Measurements from ENCODE around the gene TMEM185B.

Gene TMEM185B

DNA sequence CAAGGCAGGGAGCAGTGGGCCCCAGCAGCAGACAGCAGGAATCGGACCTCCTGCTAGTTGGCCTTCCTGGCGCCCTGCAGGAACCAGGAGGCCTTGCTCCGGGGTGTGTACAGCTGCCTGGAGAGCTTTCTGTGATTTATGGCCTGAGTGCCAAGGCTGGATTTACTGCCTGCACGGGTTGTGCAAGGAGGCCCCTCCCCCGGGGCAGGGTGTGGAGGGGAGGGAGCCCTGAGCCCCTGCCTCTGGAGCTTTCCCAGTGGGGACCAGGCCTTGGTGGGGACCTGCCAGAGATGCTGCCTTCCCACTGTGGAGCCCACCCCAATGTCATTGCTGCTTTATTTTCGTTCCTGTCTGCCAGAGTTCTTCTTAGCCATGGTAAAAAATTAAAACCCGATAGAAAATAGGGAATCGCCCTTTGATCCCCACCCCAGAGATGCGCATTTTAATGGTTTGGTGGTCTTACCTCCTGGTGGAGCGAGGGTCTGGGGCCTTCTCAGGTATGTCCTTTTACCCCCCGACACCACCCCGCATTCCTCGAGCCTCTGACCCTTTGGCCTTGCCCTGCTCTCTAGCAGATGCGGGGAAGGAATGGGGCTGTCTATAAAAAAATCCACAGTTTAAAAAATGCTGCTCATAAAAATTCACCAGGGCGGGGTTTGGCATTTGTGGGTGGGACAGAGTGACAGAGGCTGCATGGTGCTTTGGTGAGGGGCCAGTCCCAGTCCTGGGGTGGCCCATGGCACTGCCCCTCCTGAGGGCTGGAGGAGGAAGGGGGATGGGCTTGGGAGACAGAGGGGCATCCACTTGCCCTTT is 22.5 kb upstream of the TMEM185B start:
- H3K4me3 ChIP-seq (replicated peaks; ENCODE audit: insufficient read depth, low read length) = no peak overlapping the region
- DNase-seq (ENCODE audit: low read depth in 1 of 2, low spot score in 1 of 2) = no peak
- TF ChIP-seq GABPA (IDR thresholded peaks at IDR 0.05; ENCODE audit: low read depth) = no peak
- TF ChIP-seq, protein P1, sequence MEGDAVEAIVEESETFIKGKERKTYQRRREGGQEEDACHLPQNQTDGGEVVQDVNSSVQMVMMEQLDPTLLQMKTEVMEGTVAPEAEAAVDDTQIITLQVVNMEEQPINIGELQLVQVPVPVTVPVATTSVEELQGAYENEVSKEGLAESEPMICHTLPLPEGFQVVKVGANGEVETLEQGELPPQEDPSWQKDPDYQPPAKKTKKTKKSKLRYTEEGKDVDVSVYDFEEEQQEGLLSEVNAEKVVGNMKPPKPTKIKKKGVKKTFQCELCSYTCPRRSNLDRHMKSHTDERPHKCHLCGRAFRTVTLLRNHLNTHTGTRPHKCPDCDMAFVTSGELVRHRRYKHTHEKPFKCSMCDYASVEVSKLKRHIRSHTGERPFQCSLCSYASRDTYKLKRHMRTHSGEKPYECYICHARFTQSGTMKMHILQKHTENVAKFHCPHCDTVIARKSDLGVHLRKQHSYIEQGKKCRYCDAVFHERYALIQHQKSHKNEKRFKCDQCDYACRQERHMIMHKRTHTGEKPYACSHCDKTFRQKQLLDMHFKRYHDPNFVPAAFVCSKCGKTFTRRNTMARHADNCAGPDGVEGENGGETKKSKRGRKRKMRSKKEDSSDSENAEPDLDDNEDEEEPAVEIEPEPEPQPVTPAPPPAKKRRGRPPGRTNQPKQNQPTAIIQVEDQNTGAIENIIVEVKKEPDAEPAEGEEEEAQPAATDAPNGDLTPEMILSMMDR (IDR thresholded peaks at IDR 0.05; ENCODE audit: insufficient read depth, low read length) = no peak
- no peak for TF ChIP-seq SPI1 (IDR thresholded peaks at IDR 0.05; ENCODE audit: borderline replicate concordance, low read depth)
- no peak for TF ChIP-seq POLR2AphosphoS5 (IDR thresholded peaks at IDR 0.05; ENCODE audit: low read depth)
- TF ChIP-seq, protein P2, sequence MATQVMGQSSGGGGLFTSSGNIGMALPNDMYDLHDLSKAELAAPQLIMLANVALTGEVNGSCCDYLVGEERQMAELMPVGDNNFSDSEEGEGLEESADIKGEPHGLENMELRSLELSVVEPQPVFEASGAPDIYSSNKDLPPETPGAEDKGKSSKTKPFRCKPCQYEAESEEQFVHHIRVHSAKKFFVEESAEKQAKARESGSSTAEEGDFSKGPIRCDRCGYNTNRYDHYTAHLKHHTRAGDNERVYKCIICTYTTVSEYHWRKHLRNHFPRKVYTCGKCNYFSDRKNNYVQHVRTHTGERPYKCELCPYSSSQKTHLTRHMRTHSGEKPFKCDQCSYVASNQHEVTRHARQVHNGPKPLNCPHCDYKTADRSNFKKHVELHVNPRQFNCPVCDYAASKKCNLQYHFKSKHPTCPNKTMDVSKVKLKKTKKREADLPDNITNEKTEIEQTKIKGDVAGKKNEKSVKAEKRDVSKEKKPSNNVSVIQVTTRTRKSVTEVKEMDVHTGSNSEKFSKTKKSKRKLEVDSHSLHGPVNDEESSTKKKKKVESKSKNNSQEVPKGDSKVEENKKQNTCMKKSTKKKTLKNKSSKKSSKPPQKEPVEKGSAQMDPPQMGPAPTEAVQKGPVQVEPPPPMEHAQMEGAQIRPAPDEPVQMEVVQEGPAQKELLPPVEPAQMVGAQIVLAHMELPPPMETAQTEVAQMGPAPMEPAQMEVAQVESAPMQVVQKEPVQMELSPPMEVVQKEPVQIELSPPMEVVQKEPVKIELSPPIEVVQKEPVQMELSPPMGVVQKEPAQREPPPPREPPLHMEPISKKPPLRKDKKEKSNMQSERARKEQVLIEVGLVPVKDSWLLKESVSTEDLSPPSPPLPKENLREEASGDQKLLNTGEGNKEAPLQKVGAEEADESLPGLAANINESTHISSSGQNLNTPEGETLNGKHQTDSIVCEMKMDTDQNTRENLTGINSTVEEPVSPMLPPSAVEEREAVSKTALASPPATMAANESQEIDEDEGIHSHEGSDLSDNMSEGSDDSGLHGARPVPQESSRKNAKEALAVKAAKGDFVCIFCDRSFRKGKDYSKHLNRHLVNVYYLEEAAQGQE (IDR thresholded peaks at IDR 0.05; ENCODE audit: insufficient replicate concordance, low read depth) = no peak
- H3K27me3 ChIP-seq (ENCODE audit: insufficient read depth, poor library complexity, severe bottlenecking) = no peaks in the 10 kb centered on the region
- H3K27ac ChIP-seq (replicated peaks) = no peak overlapping the region

GRCh38 chr2:120244656-120245519 is 21.7 kb upstream of the TMEM185B start:
- no peak for DNase-seq (ENCODE audit: low read depth in 1 of 2, low spot score in 1 of 2)
- Histone ChIP-seq H3K27ac (replicated peaks) (no peak overlapping the region), H3K4me3 (replicated peaks; ENCODE audit: insufficient read depth, low read length) (no peak overlapping the region), H3K27me3 (ENCODE audit: insufficient read depth, poor library complexity, severe bottlenecking) (no peaks in the 10 kb centered on the region)
- TF ChIP-seq, protein P1 (IDR thresholded peaks at IDR 0.05; ENCODE audit: insufficient read depth, low read length) = no peak
- TF ChIP-seq, protein P2 (IDR thresholded peaks at IDR 0.05; ENCODE audit: insufficient replicate concordance, low read depth) = no peak
- TF ChIP-seq POLR2AphosphoS5 (IDR thresholded peaks at IDR 0.05; ENCODE audit: low read depth) (no peak), SPI1 (IDR thresholded peaks at IDR 0.05; ENCODE audit: borderline replicate concordance, low read depth) (no peak), GABPA (IDR thresholded peaks at IDR 0.05; ENCODE audit: low read depth) (no peak)

DNA sequence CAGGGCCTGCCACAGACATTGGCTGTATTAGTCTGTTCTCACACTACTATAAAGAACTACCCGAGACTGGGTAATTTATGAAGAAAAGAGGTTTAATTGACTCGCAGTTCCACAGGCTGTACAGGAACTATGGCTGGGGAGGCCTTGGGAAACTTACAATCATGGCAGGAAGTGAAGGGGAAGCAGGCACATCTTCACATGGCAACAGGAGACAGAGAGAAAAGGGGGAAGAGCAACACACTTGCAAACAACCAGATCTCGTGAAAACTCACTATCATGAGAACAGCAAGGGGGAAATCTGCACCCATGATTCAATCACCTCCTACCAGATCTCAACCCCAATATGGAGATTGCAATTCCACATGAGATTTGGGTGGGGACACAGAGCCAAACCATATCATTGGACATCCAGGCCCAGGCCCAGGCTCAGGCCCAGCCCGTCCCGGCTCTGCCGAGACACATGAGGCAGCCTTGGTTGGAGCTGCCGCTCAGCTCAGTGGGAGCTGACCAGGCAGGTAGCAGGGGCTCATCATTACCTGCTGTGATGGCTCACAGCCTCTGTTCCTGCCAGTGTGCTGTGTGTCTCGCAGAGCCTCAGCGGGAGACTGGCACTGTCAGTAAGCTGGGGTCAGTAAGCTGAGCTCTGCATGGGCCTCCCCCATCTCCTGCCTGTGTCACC is 20.8 kb upstream of the TMEM185B start:
- no peak for DNase-seq (ENCODE audit: low read depth in 1 of 2, low spot score in 1 of 2)
- H3K27me3 ChIP-seq (ENCODE audit: insufficient read depth, poor library complexity, severe bottlenecking) = no peaks in the 10 kb centered on the region
- no peak overlapping the region for H3K4me3 ChIP-seq (replicated peaks; ENCODE audit: insufficient read depth, low read length)
- TF ChIP-seq GABPA (IDR thresholded peaks at IDR 0.05; ENCODE audit: low read depth) = no peak
- no peak for TF ChIP-seq POLR2AphosphoS5 (IDR thresholded peaks at IDR 0.05; ENCODE audit: low read depth)
- TF ChIP-seq, protein P1 (IDR thresholded peaks at IDR 0.05; ENCODE audit: insufficient read depth, low read length) = no peak
- TF ChIP-seq, protein P2 (IDR thresholded peaks at IDR 0.05; ENCODE audit: insufficient replicate concordance, low read depth) = no peak
- no peak for TF ChIP-seq SPI1 (IDR thresholded peaks at IDR 0.05; ENCODE audit: borderline replicate concordance, low read depth)
- no peak overlapping the region for H3K27ac ChIP-seq (replicated peaks)

Data from HL-60 (cell line).